ENCODE data around the gene MEGF11.

MEGF11 gene

GRCh38 chr15:65929573-65929972 lies 324.0 kb downstream of the MEGF11 start:
- H3K27me3 ChIP-seq (ENCODE audit: insufficient read depth, poor library complexity, severe bottlenecking), result no peaks in the 10 kb centered on the region
- TF ChIP-seq SPI1 (IDR thresholded peaks at IDR 0.05; ENCODE audit: borderline replicate concordance, low read depth) (no peak), POLR2AphosphoS5 (IDR thresholded peaks at IDR 0.05; ENCODE audit: low read depth) (no peak), GABPA (IDR thresholded peaks at IDR 0.05; ENCODE audit: low read depth) (no peak), CTCF (IDR thresholded peaks at IDR 0.05; ENCODE audit: insufficient read depth, low read length) (no peak)
- TF ChIP-seq, protein P1, sequence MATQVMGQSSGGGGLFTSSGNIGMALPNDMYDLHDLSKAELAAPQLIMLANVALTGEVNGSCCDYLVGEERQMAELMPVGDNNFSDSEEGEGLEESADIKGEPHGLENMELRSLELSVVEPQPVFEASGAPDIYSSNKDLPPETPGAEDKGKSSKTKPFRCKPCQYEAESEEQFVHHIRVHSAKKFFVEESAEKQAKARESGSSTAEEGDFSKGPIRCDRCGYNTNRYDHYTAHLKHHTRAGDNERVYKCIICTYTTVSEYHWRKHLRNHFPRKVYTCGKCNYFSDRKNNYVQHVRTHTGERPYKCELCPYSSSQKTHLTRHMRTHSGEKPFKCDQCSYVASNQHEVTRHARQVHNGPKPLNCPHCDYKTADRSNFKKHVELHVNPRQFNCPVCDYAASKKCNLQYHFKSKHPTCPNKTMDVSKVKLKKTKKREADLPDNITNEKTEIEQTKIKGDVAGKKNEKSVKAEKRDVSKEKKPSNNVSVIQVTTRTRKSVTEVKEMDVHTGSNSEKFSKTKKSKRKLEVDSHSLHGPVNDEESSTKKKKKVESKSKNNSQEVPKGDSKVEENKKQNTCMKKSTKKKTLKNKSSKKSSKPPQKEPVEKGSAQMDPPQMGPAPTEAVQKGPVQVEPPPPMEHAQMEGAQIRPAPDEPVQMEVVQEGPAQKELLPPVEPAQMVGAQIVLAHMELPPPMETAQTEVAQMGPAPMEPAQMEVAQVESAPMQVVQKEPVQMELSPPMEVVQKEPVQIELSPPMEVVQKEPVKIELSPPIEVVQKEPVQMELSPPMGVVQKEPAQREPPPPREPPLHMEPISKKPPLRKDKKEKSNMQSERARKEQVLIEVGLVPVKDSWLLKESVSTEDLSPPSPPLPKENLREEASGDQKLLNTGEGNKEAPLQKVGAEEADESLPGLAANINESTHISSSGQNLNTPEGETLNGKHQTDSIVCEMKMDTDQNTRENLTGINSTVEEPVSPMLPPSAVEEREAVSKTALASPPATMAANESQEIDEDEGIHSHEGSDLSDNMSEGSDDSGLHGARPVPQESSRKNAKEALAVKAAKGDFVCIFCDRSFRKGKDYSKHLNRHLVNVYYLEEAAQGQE (IDR thresholded peaks at IDR 0.05; ENCODE audit: insufficient replicate concordance, low read depth), result no peak
- no peak overlapping the region for H3K27ac ChIP-seq (replicated peaks)
- no peak for DNase-seq (ENCODE audit: low read depth in 1 of 2, low spot score in 1 of 2)
- H3K4me3 ChIP-seq (replicated peaks; ENCODE audit: insufficient read depth, low read length), result no peak overlapping the region

- no peak for DNase-seq (ENCODE audit: low read depth in 1 of 2, low spot score in 1 of 2)
- TF ChIP-seq POLR2AphosphoS5 (IDR thresholded peaks at IDR 0.05; ENCODE audit: low read depth), result no peak
- no peak for TF ChIP-seq SPI1 (IDR thresholded peaks at IDR 0.05; ENCODE audit: borderline replicate concordance, low read depth)
- TF ChIP-seq, protein P1 (IDR thresholded peaks at IDR 0.05; ENCODE audit: insufficient replicate concordance, low read depth), result no peak
- TF ChIP-seq CTCF (IDR thresholded peaks at IDR 0.05; ENCODE audit: insufficient read depth, low read length), result no peak
- TF ChIP-seq GABPA (IDR thresholded peaks at IDR 0.05; ENCODE audit: low read depth), result no peak
- H3K27ac ChIP-seq (replicated peaks), result no peak overlapping the region
- no peak overlapping the region for H3K4me3 ChIP-seq (replicated peaks; ENCODE audit: insufficient read depth, low read length)
- no peaks in the 10 kb centered on the region for H3K27me3 ChIP-seq (ENCODE audit: insufficient read depth, poor library complexity, severe bottlenecking)
Observed at GRCh38 chr15:65927545-65927944, 326.0 kb downstream of the MEGF11 start.

DNA sequence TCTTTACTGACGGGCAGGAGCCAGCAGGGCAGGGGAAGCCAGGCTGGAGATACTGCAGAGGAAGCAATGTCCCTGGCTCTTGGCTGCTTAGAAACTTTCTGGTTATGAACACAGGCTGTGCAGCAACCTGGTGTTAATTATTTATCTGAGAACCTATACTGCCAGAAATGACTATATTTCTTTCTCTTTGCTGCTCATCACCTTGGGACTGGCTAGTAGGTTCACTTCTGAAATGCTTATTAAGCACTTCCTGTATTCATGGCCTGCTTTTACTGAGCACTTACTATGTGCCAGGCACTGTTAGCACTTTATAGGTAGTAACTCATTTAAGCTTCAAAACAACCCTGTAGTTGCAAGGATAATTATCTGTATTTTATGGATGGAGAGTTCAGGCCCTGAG lies 326.7 kb downstream of the MEGF11 start:
- H3K27me3 ChIP-seq (ENCODE audit: insufficient read depth, poor library complexity, severe bottlenecking), result no peaks in the 10 kb centered on the region
- H3K27ac ChIP-seq (replicated peaks), result no peak overlapping the region
- TF ChIP-seq SPI1 (IDR thresholded peaks at IDR 0.05; ENCODE audit: borderline replicate concordance, low read depth) (no peak), GABPA (IDR thresholded peaks at IDR 0.05; ENCODE audit: low read depth) (no peak), CTCF (IDR thresholded peaks at IDR 0.05; ENCODE audit: insufficient read depth, low read length) (no peak), POLR2AphosphoS5 (IDR thresholded peaks at IDR 0.05; ENCODE audit: low read depth) (no peak)
- TF ChIP-seq, protein P1 (IDR thresholded peaks at IDR 0.05; ENCODE audit: insufficient replicate concordance, low read depth), result no peak
- no peak overlapping the region for H3K4me3 ChIP-seq (replicated peaks; ENCODE audit: insufficient read depth, low read length)
- no peak for DNase-seq (ENCODE audit: low read depth in 1 of 2, low spot score in 1 of 2)
